Measurements from ENCODE around the gene ARF1. TPM values are rescaled to one million over a fixed set of nuclear protein-coding genes. Genes with fewer than 3 reads are reported as not detected.

Gene ARF1
- total and polyA plus RNA-seq, 2 of the 13 experiments (the other 11 are each of a cell fraction or from before 2014, with no cell fraction given) = 186 to 327 TPM

GRCh38 chr1:228082214-228082917, at the start of gene ARF1 (continued):
- TF ChIP-seq ZNF800 (CRISPR knock-in tag; IDR thresholded peaks at IDR 0.05) (peak; percentile 65; the same call in 1 of the 2 replicates), KDM1A (CRISPR knock-in tag; IDR thresholded peaks at IDR 0.05) (peak; percentile 87), SP4 (CRISPR knock-in tag; IDR thresholded peaks at IDR 0.05) (peak; percentile 88), THAP11 (CRISPR knock-in tag; IDR thresholded peaks at IDR 0.05) (peak; percentile 85), TOE1 (CRISPR knock-in tag; IDR thresholded peaks at IDR 0.05) (0 out of 2 replicates have a peak, but pooled peaks have one; percentile 52), MXI1 (IDR thresholded peaks at IDR 0.05; ENCODE audit: borderline replicate concordance, low read depth, low read length) (peak; percentile 55; the same call in 2 of the 3 replicates), ZSCAN5A (CRISPR knock-in tag; IDR thresholded peaks at IDR 0.05; ENCODE audit: borderline replicate concordance) (peak; percentile 76; the same call in 1 of the 2 replicates), SUZ12 (IDR thresholded peaks at IDR 0.05; ENCODE audit: low read depth, low read length) (peak; percentile 50), ATF2 (CRISPR knock-in tag; IDR thresholded peaks at IDR 0.05) (0 out of 2 replicates have a peak, but pooled peaks have one; percentile 30), KLF6 (CRISPR knock-in tag; IDR thresholded peaks at IDR 0.05) (peak; percentile 83; the same call in 1 of the 2 replicates), SALL2 (CRISPR knock-in tag; IDR thresholded peaks at IDR 0.05) (peak; percentile 58), SCMH1 (CRISPR knock-in tag; IDR thresholded peaks at IDR 0.05; ENCODE audit: borderline replicate concordance) (no peak), MXD3 (CRISPR knock-in tag; IDR thresholded peaks at IDR 0.05) (peak; percentile 44; the same call in 1 of the 2 replicates), KLF13 (CRISPR knock-in tag; IDR thresholded peaks at IDR 0.05) (0 out of 2 replicates have a peak, but pooled peaks have one; percentile 47), POLR2A (IDR thresholded peaks at IDR 0.05; ENCODE audit: insufficient read depth in 1 of 2, low read depth in 2 of 2, low read length in 2 of 2) (peak; percentile 81 to 83), CC2D1A (CRISPR knock-in tag; IDR thresholded peaks at IDR 0.05) (no peak), ZBTB20 (CRISPR knock-in tag; IDR thresholded peaks at IDR 0.05; ENCODE audit: borderline replicate concordance, low read depth) (0 out of 2 replicates have a peak, but pooled peaks have one; percentile 48), SPEN (CRISPR knock-in tag; IDR thresholded peaks at IDR 0.05; ENCODE audit: low read depth) (peak; percentile 65), ZMYM4 (CRISPR knock-in tag; IDR thresholded peaks at IDR 0.05) (0 out of 2 replicates have a peak, but pooled peaks have one; percentile 14), SP1 (IDR thresholded peaks at IDR 0.05) (no peak), SP1 (CRISPR knock-in tag; IDR thresholded peaks at IDR 0.05) (peak; percentile 88), HDAC1 (CRISPR knock-in tag; IDR thresholded peaks at IDR 0.05) (peak; percentile 82), TAF1 (CRISPR knock-in tag; IDR thresholded peaks at IDR 0.05) (peak; percentile 88)
